ENCODE measurements around the gene SMG9.

SMG9 gene, protein sequence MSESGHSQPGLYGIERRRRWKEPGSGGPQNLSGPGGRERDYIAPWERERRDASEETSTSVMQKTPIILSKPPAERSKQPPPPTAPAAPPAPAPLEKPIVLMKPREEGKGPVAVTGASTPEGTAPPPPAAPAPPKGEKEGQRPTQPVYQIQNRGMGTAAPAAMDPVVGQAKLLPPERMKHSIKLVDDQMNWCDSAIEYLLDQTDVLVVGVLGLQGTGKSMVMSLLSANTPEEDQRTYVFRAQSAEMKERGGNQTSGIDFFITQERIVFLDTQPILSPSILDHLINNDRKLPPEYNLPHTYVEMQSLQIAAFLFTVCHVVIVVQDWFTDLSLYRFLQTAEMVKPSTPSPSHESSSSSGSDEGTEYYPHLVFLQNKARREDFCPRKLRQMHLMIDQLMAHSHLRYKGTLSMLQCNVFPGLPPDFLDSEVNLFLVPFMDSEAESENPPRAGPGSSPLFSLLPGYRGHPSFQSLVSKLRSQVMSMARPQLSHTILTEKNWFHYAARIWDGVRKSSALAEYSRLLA

GRCh38 chr19:43754503-43755255, at the start of gene SMG9:
Gene SMG9 (minus strand): TSS chr19:43754962. CDS start chr19:43750741, 4,221 bp downstream.
- peak; percentile 98 for DNase-seq

GRCh38 chr19:43804432-43804831, 49.7 kb upstream of the SMG9 start:
- DNase-seq = no peak

DNA sequence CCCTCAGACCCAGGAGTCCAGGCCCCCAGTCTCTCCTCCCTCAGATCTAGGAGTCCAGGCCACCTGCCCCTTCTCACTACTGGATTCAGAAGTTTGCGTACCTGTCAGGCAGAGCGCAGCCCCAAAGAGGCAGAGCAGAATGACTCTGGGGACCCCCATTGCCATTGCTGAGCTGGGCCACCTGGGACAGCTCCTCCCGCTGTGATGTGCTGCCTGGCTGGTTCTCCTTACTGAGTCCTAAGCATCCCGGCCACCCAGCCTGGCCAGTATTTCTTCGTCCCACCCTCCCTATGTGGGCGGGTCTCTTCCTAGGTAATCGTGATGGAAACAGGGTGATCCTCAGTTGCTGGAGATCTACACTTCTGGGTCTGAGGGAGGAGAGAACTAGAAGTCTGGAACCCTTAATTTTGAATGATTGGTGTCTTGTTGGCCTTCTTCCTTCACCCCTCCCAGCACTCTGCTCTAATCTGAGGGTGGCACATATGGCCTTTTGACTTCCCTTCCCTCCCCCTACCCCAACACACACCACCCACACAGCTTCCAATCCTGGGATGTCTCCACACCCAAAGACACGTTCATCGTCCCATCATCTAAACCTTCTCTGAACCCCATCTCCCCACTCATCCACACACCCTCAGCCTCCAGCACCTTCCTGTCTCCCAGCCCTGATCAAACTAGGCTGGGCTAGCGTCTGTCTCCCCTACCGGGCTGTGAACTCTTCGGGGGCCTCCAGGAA, 47.6 kb upstream of the SMG9 start, which contains the start of gene LYPD5:
LYPD5 (minus strand) TSS at position 232 of the 736 bp plus-strand sequence; CDS start at position 165, 67 bp downstream.
- DNase-seq = no peak

- no peak for DNase-seq
These were observed 44.9 kb upstream of the SMG9 start for GRCh38 chr19:43799502-43800142.

GRCh38 chr19:43798546-43799409, 44.0 kb upstream of the SMG9 start:
- peak; percentile 20 to 40 for DNase-seq

GRCh38 chr19:43798026-43798545, 43.3 kb upstream of the SMG9 start:
- DNase-seq = no peak

- DNase-seq = no peak
These were observed 42.8 kb upstream of the SMG9 start for GRCh38 chr19:43797556-43797955.

- DNase-seq = no peak
These were observed 42.4 kb upstream of the SMG9 start for GRCh38 chr19:43797118-43797517.

DNA sequence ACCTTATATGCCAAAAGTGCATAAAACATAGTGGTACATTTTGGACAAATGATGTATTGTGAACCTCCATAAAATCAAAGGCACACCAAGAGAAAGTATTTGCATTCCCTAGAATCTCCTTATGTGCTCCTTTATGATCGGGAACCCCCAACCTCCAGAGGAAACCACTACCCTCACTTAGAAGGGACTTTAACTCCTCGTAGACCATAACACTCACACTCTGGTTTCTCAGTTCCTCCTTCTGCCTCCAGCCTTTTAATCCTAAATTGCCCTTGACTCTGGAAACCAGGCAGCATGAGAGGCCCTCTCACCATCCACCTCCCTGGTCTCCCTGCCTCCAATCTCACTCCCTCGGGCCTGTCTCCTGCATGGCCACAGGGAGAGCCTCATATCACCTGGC, 35.8 kb upstream of the SMG9 start:
- no peak for DNase-seq

DNA sequence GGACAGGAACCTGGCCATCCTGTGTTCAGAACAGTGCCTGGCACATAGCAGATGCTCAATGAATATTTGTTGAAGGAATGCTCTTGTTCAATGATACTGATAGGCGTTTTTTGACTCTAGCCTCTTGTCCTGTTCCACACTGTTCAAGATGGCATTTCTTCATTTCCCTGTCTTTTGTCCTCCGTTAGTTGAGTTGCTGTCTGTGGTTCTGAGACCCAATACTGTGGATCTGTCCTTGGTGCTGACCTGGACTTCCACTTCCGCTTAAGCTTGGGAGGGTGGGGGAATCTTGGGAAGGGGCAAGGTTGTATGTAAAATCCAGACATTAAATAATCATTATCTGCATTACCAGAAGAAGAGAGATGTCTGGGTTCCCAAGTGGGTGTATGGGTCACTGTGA, 34.3 kb upstream of the SMG9 start:
- peak in 1 of 2 donors; percentile 27 for DNase-seq

DNA sequence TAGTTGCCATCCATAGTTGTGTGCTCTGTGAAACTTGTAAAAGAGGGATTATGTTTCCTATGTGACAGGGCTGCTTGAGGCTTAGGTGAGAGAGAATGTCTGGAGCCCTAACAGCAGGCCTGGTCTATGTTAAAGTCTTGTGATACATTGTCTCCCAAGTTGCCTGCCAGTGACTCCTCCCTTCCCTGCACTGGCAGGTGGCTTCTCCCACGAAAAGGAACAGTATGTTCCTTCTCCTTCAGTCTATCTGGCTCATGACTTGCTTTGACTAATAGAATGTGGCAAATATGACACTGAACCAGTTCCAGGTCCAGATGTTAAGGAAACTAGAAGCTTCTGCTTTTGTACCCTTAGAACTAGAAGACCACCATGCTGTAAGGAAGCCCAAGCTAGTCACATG, 31.9 kb upstream of the SMG9 start:
- DNase-seq = no peak

- DNase-seq = peak; percentile 69 to 79
These were observed 30.4 kb upstream of the SMG9 start for GRCh38 chr19:43784981-43785808.

GRCh38 chr19:43784241-43784980, 29.6 kb upstream of the SMG9 start:
- peak; percentile 49 to 63 for DNase-seq

GRCh38 chr19:43783636-43784035, 28.9 kb upstream of the SMG9 start:
- DNase-seq = no peak

DNA sequence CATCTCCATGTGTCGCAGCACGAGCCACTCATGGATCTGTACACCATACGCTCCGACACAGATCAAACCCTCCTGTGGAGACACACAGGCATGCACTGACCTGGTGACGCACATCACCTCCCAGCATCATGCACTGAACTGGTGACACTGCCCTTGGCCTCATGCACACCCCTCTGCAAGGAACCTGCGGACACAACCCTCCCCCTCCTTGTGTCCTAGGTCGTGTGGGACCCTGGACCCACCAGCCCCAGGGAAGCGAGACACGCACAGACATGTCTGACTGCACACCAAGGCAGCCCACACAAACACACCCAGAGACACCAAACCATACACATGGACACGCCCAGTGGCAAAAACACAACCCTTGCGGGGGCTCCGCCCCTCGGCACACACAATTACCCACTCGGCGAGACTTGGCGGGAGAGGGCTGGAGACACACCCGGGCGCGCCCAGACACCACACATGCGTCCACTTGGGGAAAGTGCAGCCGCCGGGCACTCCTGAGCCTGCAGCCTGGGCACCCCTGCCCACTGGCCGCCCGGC, 28.0 kb upstream of the SMG9 start:
- peak; percentile 33 to 35 for DNase-seq

GRCh38 chr19:43782311-43782660, 27.5 kb upstream of the SMG9 start:
- DNase-seq = no peak

- no peak for DNase-seq
These were observed 27.0 kb upstream of the SMG9 start for GRCh38 chr19:43781630-43782310.

- peak; percentile 68 to 75 for DNase-seq
These were observed 26.2 kb upstream of the SMG9 start, which contains the start of gene KCNN4 for GRCh38 chr19:43780706-43781525. Gene KCNN4 (minus strand): TSS chr19:43780973. CDS start chr19:43780861, 112 bp downstream.
